Putamen (tissue), 1 donor: ENCODE measurements around the gene SRL.
"Not testable (repeated sequence)": the region's sequence is repeated elsewhere in the genome, so short reads cannot be mapped to it uniquely, and the experiment has no call there.

Experiments
- DNase-seq: peaks from one replicate; pipeline ENCODE4 v3.0.0-alpha.2; 2016; ENCODE audit warnings: low spot score

Gene SRL

GRCh38 chr16:4260360-4260759 lies 18.5 kb upstream of the SRL start:
- no peak for DNase-seq

- no peak for DNase-seq
Observed at GRCh38 chr16:4257646-4258556, 16.0 kb upstream of the SRL start.

GRCh38 chr16:4253394-4254150 lies 11.7 kb upstream of the SRL start:
- DNase-seq, result peak; percentile 98

DNA sequence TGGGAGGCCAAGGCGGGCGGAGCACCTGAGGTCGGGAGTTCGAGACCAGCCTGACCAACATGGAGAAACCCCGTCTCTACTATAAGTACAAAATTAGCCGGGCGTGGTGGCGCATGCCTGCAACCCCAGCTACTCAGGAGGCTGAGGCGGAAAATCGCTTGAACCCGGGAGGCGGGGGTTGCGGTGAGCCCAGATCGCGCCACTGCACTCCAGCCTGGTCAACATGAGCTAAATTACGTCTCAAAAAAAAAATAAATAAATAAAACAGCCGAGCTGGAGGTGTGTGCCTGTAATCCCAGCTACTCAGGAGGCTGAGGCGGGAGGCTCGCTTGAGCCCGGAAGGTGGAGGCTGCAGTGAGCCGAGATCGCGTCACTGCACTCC lies 11.1 kb upstream of the SRL start:
- DNase-seq, result not testable (repeated sequence)

GRCh38 chr16:4249530-4250308 lies 7.8 kb upstream of the SRL start:
- DNase-seq, result no peak

GRCh38 chr16:4247460-4247784 lies 5.5 kb upstream of the SRL start:
- no peak for DNase-seq

DNA sequence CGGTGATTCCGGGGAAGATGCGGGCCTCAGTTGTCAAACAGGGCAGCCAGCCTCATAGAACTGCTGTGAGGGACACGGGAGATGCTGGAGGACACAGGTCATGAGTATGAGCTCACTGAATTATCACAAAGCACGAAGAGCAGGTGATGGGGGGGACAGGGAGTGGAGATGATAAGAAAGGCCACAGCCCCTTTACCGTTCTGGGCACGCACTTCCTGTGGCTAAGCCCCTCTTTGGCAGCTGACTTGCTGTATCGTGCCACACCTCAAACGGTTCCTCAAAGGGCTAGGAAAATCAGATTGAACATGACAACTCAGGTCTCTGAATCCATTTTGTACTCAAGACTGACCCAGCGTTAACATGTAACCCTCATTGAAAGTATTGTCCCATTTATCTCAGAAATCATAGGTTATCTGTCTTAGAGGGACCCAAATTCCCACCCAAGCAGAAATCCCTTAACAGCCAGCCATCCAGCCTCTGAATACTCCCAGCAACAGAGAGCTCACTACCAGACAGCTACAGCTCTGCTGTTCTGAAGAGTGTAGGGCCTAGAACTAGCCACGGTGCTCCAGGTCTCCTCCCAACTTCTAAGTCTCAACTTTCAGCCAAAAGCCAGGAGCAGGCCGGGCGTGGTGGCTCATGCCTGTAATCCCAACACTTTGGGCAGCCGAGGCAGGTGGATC lies 5.0 kb upstream of the SRL start:
- DNase-seq, result no peak

DNA sequence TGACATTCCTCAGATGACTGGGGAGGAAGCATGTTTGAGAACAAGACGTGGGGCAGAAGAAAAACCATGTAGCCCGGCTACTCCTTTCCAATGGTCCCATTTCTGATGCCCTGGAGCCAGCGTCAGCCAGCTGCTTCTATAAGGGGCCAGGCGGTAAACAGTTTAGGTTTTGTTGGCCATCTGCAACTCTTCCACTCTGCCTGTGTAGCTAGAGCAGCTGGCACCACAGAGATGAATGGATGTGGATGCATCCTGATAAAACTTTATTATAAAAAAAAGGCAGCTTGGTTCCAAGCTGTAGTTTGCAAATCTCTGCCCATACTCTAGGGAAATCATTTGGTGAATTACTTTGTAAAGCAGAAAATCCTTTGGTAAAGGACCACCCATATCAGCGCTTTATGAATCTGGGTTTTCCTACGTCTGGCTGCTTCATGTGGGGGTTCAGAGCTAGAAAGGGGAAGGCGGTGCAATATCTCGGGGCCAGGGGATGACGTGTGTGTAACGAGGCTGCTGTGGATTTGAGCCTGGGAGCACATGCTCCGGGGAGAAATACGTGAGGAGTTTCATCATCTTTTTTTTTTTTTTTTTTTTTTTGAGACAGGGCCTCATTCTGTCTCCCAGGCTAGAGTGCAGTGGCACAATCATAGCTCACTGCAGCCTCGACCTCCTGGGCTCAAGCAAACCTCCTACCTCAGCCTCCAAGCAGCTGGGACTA lies 3.4 kb upstream of the SRL start:
- DNase-seq, result no peak

DNA sequence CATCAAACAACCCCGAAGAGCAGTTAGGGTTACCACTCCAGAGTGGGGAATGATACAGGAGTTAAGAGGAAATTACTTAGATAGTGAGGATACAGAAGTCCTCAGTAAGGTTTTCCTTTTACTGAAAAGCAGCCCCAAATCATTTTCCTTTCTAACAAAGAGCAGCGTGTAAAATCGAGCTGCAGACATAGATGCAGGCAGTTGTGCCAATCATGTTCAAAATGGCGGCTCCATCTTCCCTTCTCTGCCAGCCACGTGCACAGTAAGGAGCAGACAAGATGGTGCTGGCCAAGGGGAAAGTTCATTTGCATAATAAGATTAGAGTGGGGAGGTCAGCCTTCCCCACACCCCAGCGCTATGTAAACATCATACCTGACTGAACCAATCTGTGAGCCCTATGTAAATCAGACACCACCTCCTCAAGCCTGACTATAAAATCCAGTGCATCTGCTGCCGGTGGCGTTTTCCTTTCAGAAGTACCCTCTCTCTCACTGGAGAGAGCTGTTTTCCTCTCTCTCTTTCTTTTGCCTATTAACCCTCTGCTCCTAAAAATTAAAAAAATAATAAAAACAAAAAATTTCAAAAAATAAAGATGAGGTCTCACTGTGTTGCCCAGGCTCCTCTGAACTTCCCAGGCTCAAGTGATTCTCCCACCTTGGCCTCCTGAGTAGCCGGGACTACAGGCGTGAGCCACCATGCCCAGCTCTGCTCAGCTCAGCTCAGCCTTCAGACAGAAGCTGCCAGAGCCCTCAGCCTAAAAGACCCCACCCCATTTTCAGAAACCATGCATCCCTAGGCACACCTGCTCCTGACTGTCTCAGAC lies 2.6 kb upstream of the SRL start:
- DNase-seq, result no peak

DNA sequence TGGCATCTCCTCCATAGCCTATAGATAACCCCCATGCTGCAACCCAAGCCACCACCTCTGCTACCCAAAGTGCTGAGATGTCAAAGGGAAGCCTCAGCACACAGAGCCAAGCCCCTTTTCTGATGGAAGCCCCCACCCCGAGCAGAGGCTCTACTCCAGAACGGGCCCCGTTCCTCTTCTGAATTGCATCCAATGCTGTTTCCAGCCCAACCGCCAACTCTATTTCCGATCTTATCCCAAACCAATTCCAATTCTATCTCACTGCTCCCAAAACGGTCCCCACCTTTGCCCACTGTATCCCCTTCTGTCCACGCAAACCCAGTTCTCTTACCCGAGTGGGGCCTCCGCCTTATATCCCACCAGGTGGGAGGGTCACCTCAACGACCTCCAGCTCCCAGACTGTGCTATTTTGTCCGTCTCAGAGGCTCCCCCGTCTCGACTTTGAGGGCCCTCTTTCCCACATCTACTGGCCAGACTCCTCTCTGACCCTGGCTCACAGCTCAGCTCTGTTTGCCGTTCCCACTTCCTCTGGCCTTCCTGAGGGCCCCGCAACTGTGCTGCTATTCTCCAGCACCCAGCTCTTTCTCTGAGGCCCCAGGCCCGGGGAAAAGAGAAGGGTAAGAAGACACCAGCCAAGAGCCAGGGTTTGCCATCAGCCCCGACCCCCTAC lies 487 bp downstream of the SRL start:
- DNase-seq, result no peak

DNA sequence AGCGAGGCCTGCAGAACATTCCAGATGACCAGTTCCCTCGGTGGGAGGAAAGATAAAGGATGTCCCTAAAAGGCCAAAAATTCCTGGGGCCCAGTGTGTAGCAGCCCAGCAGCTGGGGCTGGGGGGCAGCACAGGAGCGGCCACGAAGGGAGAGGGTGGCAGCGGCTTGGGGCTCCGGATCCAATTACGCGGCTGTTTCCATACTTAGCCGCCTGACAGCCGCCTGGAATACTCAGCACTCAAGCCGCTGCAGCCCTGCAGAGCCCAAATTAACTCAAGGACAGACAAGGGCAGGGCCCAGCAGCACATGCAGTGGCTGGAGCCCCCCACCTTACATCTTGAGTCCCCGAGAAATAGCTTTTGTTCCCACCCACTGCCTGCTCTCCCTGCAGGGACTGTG lies 1.3 kb downstream of the SRL start:
- no peak for DNase-seq

DNA sequence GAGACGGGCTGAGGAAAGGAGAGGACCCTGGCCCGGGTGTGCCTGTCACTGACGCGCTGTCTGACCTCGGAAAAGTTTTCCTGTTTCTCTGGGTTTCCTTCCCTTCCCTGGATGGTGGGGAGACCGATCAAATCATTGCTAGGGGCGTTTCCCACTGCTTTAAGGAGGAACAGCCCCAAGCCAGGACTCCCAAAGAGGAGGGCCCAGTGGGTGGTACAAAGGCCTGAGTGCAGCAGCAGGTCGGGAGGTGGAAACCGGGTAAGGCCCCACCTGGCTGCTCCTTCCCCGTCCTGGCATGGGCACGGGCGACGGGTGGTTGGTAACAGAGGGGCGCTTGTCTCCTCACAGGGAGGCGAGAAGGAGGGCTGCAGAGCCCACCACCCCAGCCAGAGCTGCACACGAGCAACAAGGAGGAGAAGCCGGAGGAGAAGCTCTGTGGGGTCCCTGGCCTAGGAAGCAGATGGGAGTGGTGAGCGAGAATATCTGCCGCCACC lies 2.2 kb downstream of the SRL start:
- no peak for DNase-seq

DNA sequence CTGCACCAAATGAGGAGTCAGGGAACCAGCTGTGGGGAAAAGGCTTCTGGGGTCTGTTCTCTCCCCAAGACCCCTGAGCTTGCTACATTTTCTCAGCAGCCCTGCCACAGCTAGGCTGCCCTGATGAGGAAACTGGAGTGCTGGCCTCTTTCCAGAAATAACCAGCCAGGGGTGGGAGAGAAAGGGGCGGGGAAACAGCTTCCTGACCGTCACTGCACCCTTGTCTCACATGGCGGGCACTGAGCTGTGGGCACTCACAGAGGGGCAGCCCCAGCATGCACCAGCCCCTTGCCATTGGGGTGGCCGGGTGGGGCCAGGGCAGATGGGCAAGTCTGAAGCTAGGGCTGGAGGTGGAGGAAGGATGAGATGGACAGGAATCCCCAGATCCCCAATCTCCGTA lies 2.9 kb downstream of the SRL start:
- DNase-seq, result no peak

DNA sequence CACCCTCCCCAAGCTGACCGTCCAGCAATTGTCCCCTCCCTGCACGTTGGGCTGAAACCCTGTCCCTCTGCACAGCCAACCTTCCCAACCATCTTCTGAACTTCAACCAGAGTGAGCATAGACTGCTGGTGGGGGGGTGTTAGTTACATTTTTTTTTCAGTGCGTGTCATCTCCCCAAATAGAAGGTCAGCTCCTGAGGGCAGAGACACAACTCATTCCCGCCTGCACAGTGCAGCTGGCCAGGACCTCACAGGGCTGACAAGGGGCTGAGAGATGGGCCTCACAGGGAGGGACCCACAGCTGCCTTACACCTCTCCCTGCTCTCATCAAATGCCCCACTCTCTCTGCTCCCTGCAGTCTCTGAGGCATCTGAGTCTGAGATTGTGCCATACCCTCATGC lies 8.4 kb downstream of the SRL start:
- no peak for DNase-seq

- no peak for DNase-seq
Observed at GRCh38 chr16:4232541-4233386, 9.1 kb downstream of the SRL start.

DNA sequence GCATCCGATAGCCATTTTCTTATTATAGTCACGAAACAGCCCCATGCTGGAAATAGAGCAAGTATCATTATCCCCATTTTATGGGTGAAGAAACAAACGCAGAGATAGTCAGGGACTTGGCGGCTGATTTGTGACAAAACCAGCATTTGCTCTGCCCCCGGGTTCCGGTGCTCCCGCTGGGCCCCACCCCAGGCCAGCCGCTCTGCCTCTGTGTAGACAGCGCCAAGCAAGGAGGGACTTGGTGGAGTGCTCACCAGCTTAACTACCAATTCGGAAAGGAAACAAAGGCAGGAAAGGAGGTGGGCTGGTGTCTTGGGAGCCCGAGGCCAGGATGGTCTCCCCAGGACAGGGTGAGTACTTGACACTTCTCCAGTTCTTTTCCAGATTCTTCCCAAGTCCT lies 10.0 kb downstream of the SRL start:
- DNase-seq, result no peak

DNA sequence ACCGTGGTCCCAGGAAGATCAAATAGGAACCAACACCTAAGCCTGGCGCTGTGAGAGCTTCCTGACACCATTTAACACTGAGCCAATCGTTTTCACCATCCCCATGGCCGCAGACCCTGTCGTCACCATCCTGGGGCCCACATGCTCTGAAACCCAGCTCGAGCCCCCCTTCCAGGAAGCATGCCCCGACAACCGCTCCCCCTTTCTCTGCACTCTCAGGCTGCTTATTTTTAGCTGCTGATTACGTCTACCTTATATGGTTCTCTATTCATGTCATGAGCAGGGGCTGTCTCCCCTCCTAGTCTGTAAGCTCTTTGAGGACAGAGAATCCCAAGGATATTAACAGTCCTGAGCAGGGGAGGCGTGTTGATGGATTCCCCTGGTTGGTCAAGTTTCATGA lies 10.5 kb downstream of the SRL start:
- DNase-seq, result no peak

GRCh38 chr16:4227040-4227332 lies 14.9 kb downstream of the SRL start:
- no peak for DNase-seq
